Tibial nerve (tissue), 4 donors: ENCODE results near the gene RAB6D. TPM values are rescaled to one million over a fixed set of nuclear protein-coding genes. Genes with fewer than 3 reads are reported as not detected.
A peak's percentile ranks its signal among the peaks of the same experiment; 100 is the strongest.
"Not testable (repeated sequence)": the region's sequence is repeated elsewhere in the genome, so short reads cannot be mapped to it uniquely, and the experiment has no call there.

Experiments
- DNase-seq, 2 donors: peaks; one replicate each; pipeline ENCODE4 v3.0.0-alpha.2; 2019; ENCODE audit warnings: low spot score in 2 of 2
- H3K27ac ChIP-seq, 4 donors: fragments of 200-600 bp; sonication (generic) in 3 of 4; one replicate each; pipeline ENCODE4 v1.5.1; 2017 to 2019; ENCODE audit warnings: mild to moderate bottlenecking in 1 of 4
- H3K27me3 ChIP-seq, 2 donors: fragments of 200-600 bp; sonication (generic) in 1 of 2; one replicate each; pipeline versions ENCODE4 v1.5.1 to v1.6.0; 2017 to 2019
- H3K36me3 ChIP-seq, 3 donors: fragments of 200-600 bp; sonication (generic); one replicate each; pipeline ENCODE4 v1.5.1; 2018 to 2019
- H3K4me1 ChIP-seq, 4 donors: fragments of 200-600 bp; sonication (generic) in 3 of 4; one replicate each; pipeline ENCODE4 v1.5.1; 2017 to 2019
- H3K4me3 ChIP-seq, 4 donors: fragments of 200-600 bp; sonication (generic) in 3 of 4; one replicate each; pipeline ENCODE4 v1.5.1; 2017 to 2019; ENCODE audit warnings: mild to moderate bottlenecking in 1 of 4, moderate library complexity in 1 of 4
- H3K9me3 ChIP-seq, 4 donors: fragments of 200-600 bp; sonication (generic) in 3 of 4; one replicate each; pipeline ENCODE4 v1.5.1; 2017 to 2019
- CTCF ChIP-seq, 5 experiments: fragments of 200-600 bp in 3 of 5; fragments of 450-650 bp in 2 of 5; sonication (generic) in 3 of 5; IDR thresholded peaks; one replicate each; pipeline ENCODE4 v1.5.1; 2016 to 2019; ENCODE audit warnings: antibody characterized with exemption in 5 of 5, mild to moderate bottlenecking in 3 of 5, moderate library complexity in 2 of 5
- EP300 ChIP-seq, 2 donors: sonication (generic); formaldehyde crosslinking; IDR thresholded peaks; one replicate each; pipeline ENCODE4 v1.6.1; 2017; ENCODE audit warnings: antibody characterized with exemption in 2 of 2, mild to moderate bottlenecking in 1 of 2
- POLR2A ChIP-seq, 2 donors: fragments of 450-650 bp; IDR thresholded peaks; one replicate each; pipeline ENCODE4 v1.6.1; 2017; ENCODE audit warnings: antibody characterized with exemption in 2 of 2, mild to moderate bottlenecking in 2 of 2, moderate library complexity in 2 of 2
- WGBS, 2 donors: methylation state at CpG; one replicate each; pipeline ENCODE4 v1.1.5; 2018; 5-methylcytosine and 5-hydroxymethylcytosine counted together
- total RNA-seq, 4 donors: library from RNA; depleted of rRNA; stranded (reverse); fragments of >200 nt; gene quantifications; one replicate each; pipeline ENCODE4 v1.1.0, GENCODE V29; 2016

RAB6D gene
- total RNA-seq, 4 donors from 2014 or later: not detected

- WGBS, 2 donors: 91 to 92% methylated on average over 6 of the region's 6 CpGs
- H3K36me3 ChIP-seq: no peaks in the 10 kb centered on the region
- no peak overlapping the region for H3K4me3 ChIP-seq
- H3K27ac ChIP-seq: no peak overlapping the region
- H3K4me1 ChIP-seq: no peaks in the 10 kb centered on the region
- no peak for TF ChIP-seq EP300 (IDR thresholded peaks at IDR 0.05)
- no peak for TF ChIP-seq POLR2A (IDR thresholded peaks at IDR 0.05)
- TF ChIP-seq CTCF (IDR thresholded peaks at IDR 0.05): no peak
- no peak for DNase-seq
- peaks cover 0 to 60% of the 10 kb centered on the region in 2 donors for H3K27me3 ChIP-seq
- no peaks in the 10 kb centered on the region for H3K9me3 ChIP-seq
These were observed 1.5 kb upstream of the RAB6D start for GRCh38 chr2:131365452-131365851.

- WGBS, 2 donors: 3 to 5% methylated on average over 4 to 6 of the region's 12 CpGs
- not testable (repeated sequence) for H3K27ac ChIP-seq, H3K9me3 ChIP-seq, H3K4me1 ChIP-seq, DNase-seq, H3K4me3 ChIP-seq, H3K36me3 ChIP-seq
- peaks cover 0 to 66% of the 10 kb centered on the region in 2 donors for H3K27me3 ChIP-seq
These were observed 755 bp downstream of the RAB6D start for GRCh38 chr2:131363213-131363612.

- not testable (repeated sequence) for H3K4me3 ChIP-seq, H3K27ac ChIP-seq, DNase-seq, H3K9me3 ChIP-seq, H3K4me1 ChIP-seq, H3K36me3 ChIP-seq
- WGBS, 2 donors: 63 to 64% methylated on average over 4 of the region's 4 CpGs
- peaks cover 0 to 56% of the 10 kb centered on the region in 2 donors for H3K27me3 ChIP-seq
These were observed 2.2 kb downstream of the RAB6D start for GRCh38 chr2:131361773-131362172.

GRCh38 chr2:131353167-131353697 is 10.7 kb downstream of the RAB6D start:
- not testable (repeated sequence) for DNase-seq, H3K9me3 ChIP-seq, H3K4me3 ChIP-seq

GRCh38 chr2:131349021-131349420 is 14.9 kb downstream of the RAB6D start:
- TF ChIP-seq POLR2A (IDR thresholded peaks at IDR 0.05) (no peak), CTCF (IDR thresholded peaks at IDR 0.05) (no peak), EP300 (IDR thresholded peaks at IDR 0.05) (no peak)
- 83 to 85% methylated on average over 4 of the region's 4 CpGs for WGBS, 2 donors

More at GRCh38 chr2:131353167-131353697, 10.7 kb downstream of the RAB6D start:
- H3K27me3 ChIP-seq, H3K27ac ChIP-seq, H3K4me1 ChIP-seq, H3K36me3 ChIP-seq: not testable (repeated sequence)
- 30 to 56% methylated on average over 1 of the region's 46 CpGs for WGBS, 2 donors

GRCh38 chr2:131347035-131347434 is 16.9 kb downstream of the RAB6D start:
- H3K4me3 ChIP-seq, H3K4me1 ChIP-seq, H3K9me3 ChIP-seq, DNase-seq, H3K36me3 ChIP-seq, H3K27ac ChIP-seq, H3K27me3 ChIP-seq: not testable (repeated sequence)
- 78 to 93% methylated on average over 7 of the region's 7 CpGs for WGBS, 2 donors

More at GRCh38 chr2:131349021-131349420, 14.9 kb downstream of the RAB6D start:
- peaks cover 0 to 4% (median 0%) of the 10 kb centered on the region in 4 donors for H3K9me3 ChIP-seq
- no peaks in the 10 kb centered on the region for H3K27me3 ChIP-seq
- no peaks in the 10 kb centered on the region for H3K36me3 ChIP-seq
- no peak overlapping the region for H3K27ac ChIP-seq
- no peaks in the 10 kb centered on the region for H3K4me1 ChIP-seq
- DNase-seq: no peak
- no peak overlapping the region for H3K4me3 ChIP-seq

GRCh38 chr2:131339307-131339706 is 24.7 kb downstream of the RAB6D start:
- H3K27ac ChIP-seq, H3K27me3 ChIP-seq, H3K9me3 ChIP-seq, H3K4me1 ChIP-seq, H3K36me3 ChIP-seq, DNase-seq, H3K4me3 ChIP-seq: not testable (repeated sequence)
- 76 to 87% methylated on average over 1 of the region's 1 CpG for WGBS, 2 donors

- H3K4me1 ChIP-seq, H3K27me3 ChIP-seq, H3K9me3 ChIP-seq, H3K27ac ChIP-seq, H3K4me3 ChIP-seq, H3K36me3 ChIP-seq: not testable (repeated sequence)
- DNase-seq: peak in 1 of 2 donors; percentile 14
- WGBS, 2 donors: 26 to 42% methylated on average over 6 of the region's 6 CpGs
These were observed 28.6 kb downstream of the RAB6D start for GRCh38 chr2:131335319-131335718.

- H3K9me3 ChIP-seq, H3K4me1 ChIP-seq, H3K27ac ChIP-seq, DNase-seq, H3K36me3 ChIP-seq, H3K4me3 ChIP-seq, H3K27me3 ChIP-seq: not testable (repeated sequence)
- WGBS, 2 donors: 96 to 97% methylated on average over 3 of the region's 3 CpGs
These were observed 31.3 kb downstream of the RAB6D start for GRCh38 chr2:131332709-131333108.

GRCh38 chr2:131331000-131331399 is 33.0 kb downstream of the RAB6D start:
- not testable (repeated sequence) for H3K36me3 ChIP-seq, H3K4me1 ChIP-seq, H3K9me3 ChIP-seq, H3K27ac ChIP-seq, H3K4me3 ChIP-seq, H3K27me3 ChIP-seq, DNase-seq
- 9 to 16% methylated on average over 7 to 12 of the region's 43 CpGs for WGBS, 2 donors
